Loucy (cell line): ENCODE measurements around the gene SRGAP2.
"Not testable (repeated sequence)": the region's sequence is repeated elsewhere in the genome, so short reads cannot be mapped to it uniquely, and the experiment has no call there.

Experiments
- H2AFZ ChIP-seq: fragments of 200-600 bp; sonication (generic); 2 replicates; pipeline ENCODE4 v1.6.0; 2016; ENCODE audit warnings: antibody characterized with exemption, mild to moderate bottlenecking, low read length, moderate library complexity
- H3F3A ChIP-seq: fragments of 200-600 bp; 2 replicates; pipeline ENCODE4 v1.6.0; 2016; ENCODE audit warnings: antibody characterized with exemption, low read depth, mild to moderate bottlenecking
- H3K27me3 ChIP-seq: fragments of 200-600 bp; sonication (generic); 2 replicates; pipeline ENCODE4 v1.6.1; 2014; ENCODE audit warnings: low read length, mild to moderate bottlenecking; ENCODE audit not compliant: insufficient read depth, poor library complexity, severe bottlenecking
- H3K36me3 ChIP-seq: fragments of 200-600 bp; sonication (generic); 2 replicates; pipeline ENCODE4 v1.6.1; 2016; ENCODE audit warnings: low read length; ENCODE audit not compliant: insufficient read depth
- H3K4me1 ChIP-seq: fragments of 200-600 bp; sonication (generic); 2 replicates; pipeline ENCODE4 v1.5.1; 2014; ENCODE audit warnings: low read length, mild to moderate bottlenecking; ENCODE audit not compliant: insufficient read depth, poor library complexity, severe bottlenecking
- H3K4me2 ChIP-seq: fragments of 200-600 bp; sonication (generic); 2 replicates; pipeline ENCODE4 v1.6.0; 2014; ENCODE audit warnings: antibody characterized with exemption, low read length, low read depth, mild to moderate bottlenecking; ENCODE audit not compliant: poor library complexity, severe bottlenecking
- H3K4me3 ChIP-seq: fragments of 200-600 bp; sonication (generic); 2 replicates; pipeline ENCODE4 v1.5.1; 2014; ENCODE audit warnings: low read length, mild to moderate bottlenecking, mixed read lengths; ENCODE audit not compliant: poor library complexity, severe bottlenecking
- H3K79me2 ChIP-seq: fragments of 200-600 bp; sonication (generic); 2 replicates; pipeline ENCODE4 v1.6.1; 2014; ENCODE audit warnings: low read length; ENCODE audit not compliant: insufficient read depth
- H3K9ac ChIP-seq: fragments of 200-600 bp; sonication (generic); 2 replicates; pipeline ENCODE4 v1.6.0; 2014; ENCODE audit warnings: mild to moderate bottlenecking, low read depth, low read length, moderate library complexity; ENCODE audit not compliant: poor library complexity, severe bottlenecking
- H3K9me2 ChIP-seq: fragments of 200-600 bp; sonication (generic); replicated peaks from 2 replicates; pipeline ENCODE4 v1.6.1; 2016; ENCODE audit warnings: low read depth, low read length, mixed read lengths
- H3K9me3 ChIP-seq: fragments of 200-600 bp; sonication (generic); 2 replicates; pipeline ENCODE4 v1.6.1; 2014; ENCODE audit warnings: mild to moderate bottlenecking, antibody characterized with exemption, low read length, low read depth; ENCODE audit not compliant: insufficient read depth
- H4K20me1 ChIP-seq: fragments of 200-600 bp; sonication (generic); 2 replicates; pipeline ENCODE4 v1.6.0; 2014; ENCODE audit warnings: antibody characterized with exemption, low read length, mild to moderate bottlenecking; ENCODE audit not compliant: insufficient read depth, poor library complexity, severe bottlenecking

The SRGAP2 gene

GRCh38 chr1:206252680-206253335 lies 49.5 kb downstream of the SRGAP2 start:
- not testable (repeated sequence) for H3K4me3 ChIP-seq, H3K9me2 ChIP-seq, H2AFZ ChIP-seq, H3K4me1 ChIP-seq, H3K9ac ChIP-seq, H4K20me1 ChIP-seq, H3K27me3 ChIP-seq, H3K4me2 ChIP-seq, H3K36me3 ChIP-seq, H3K9me3 ChIP-seq, H3K79me2 ChIP-seq, H3F3A ChIP-seq
